Smooth muscle cell (in vitro differentiated cells): Measurements from ENCODE around the gene GPR68. TPM values are rescaled to one million over a fixed set of nuclear protein-coding genes. Genes with fewer than 3 reads are reported as not detected.

Experiments used
- DNase-seq: peaks from one replicate; lab custom pipeline; 2025; ENCODE audit not compliant: unreplicated experiment; lab: John Stamatoyannopoulos, UW
- H2AFZ ChIP-seq: fragments of 200-600 bp; sonication (generic); 2 replicates; pipeline ENCODE4 v1.6.0; 2016; ENCODE audit warnings: antibody characterized with exemption, low read depth, mild to moderate bottlenecking
- H3F3A ChIP-seq: fragments of 200-600 bp; sonication (generic); 2 replicates; pipeline ENCODE4 v1.6.0; 2017; ENCODE audit warnings: antibody characterized with exemption, low read depth
- H3K27ac ChIP-seq: fragments of 200-600 bp; sonication (generic); 2 replicates; pipeline ENCODE4 v1.5.1; 2016; ENCODE audit warnings: low read depth, mild to moderate bottlenecking
- H3K27me3 ChIP-seq: fragments of 200-600 bp; sonication (generic); 2 replicates; pipeline ENCODE4 v1.6.1; 2016; ENCODE audit warnings: low read depth, mild to moderate bottlenecking
- H3K36me3 ChIP-seq: fragments of 200-600 bp; sonication (generic); 2 replicates; pipeline ENCODE4 v1.5.1; 2016; ENCODE audit warnings: low read depth
- H3K4me1 ChIP-seq: fragments of 200-600 bp; sonication (generic); 2 replicates; pipeline ENCODE4 v1.5.1; 2016; ENCODE audit warnings: low read depth
- H3K4me2 ChIP-seq: fragments of 200-600 bp; sonication (generic); 2 replicates; pipeline ENCODE4 v1.6.0; 2016; ENCODE audit warnings: mild to moderate bottlenecking
- H3K4me3 ChIP-seq: fragments of 200-600 bp; sonication (generic); 2 replicates; pipeline ENCODE4 v1.5.1; 2016; ENCODE audit warnings: mild to moderate bottlenecking
- H3K79me2 ChIP-seq: fragments of 200-600 bp; sonication (generic); 2 replicates; pipeline ENCODE4 v1.6.0; 2016; ENCODE audit warnings: low read depth, mild to moderate bottlenecking
- H3K9ac ChIP-seq: fragments of 200-600 bp; sonication (generic); 2 replicates; pipeline ENCODE4 v1.6.0; 2016; ENCODE audit warnings: low read depth
- H3K9me3 ChIP-seq: fragments of 200-600 bp; sonication (generic); replicated peaks from 2 replicates; pipeline ENCODE4 v1.5.1; 2016; ENCODE audit warnings: low read depth
- H4K20me1 ChIP-seq: fragments of 200-600 bp; sonication (generic); 2 replicates; pipeline ENCODE4 v1.6.0; 2016; ENCODE audit warnings: low read depth
- CTCF ChIP-seq: fragments of 200-600 bp; sonication (generic); IDR thresholded peaks from 2 replicates; pipeline ENCODE4 v1.5.1; 2017; ENCODE audit warnings: borderline replicate concordance, mild to moderate bottlenecking, antibody characterized with exemption; ENCODE audit not compliant: insufficient read depth, poor library complexity, severe bottlenecking
- WGBS: methylation state at CpG from one replicate; pipeline ENCODE4 v1.1.7; 2016; ENCODE audit warnings: low lambda C conversion rate; 5-methylcytosine and 5-hydroxymethylcytosine counted together
- polyA plus RNA-seq: library from polyadenylated mRNA; unstranded; fragments of >200 nt; fragmentation: Nextera tagmentation; extraction: Ambion mirVana; gene quantifications from 2 replicates; pipeline ENCODE4 v1.2.1, GENCODE V29; 2016
- total RNA-seq: library from RNA; depleted of rRNA; stranded (reverse); fragments of >200 nt; gene quantifications from 2 replicates; pipeline ENCODE4 v1.2.3, GENCODE V29; 2014

The GPR68 gene
- 2.6 and 4.4 TPM in 2 replicates for total RNA-seq
- 2.9 and 3.2 TPM in 2 replicates for polyA plus RNA-seq

DNA sequence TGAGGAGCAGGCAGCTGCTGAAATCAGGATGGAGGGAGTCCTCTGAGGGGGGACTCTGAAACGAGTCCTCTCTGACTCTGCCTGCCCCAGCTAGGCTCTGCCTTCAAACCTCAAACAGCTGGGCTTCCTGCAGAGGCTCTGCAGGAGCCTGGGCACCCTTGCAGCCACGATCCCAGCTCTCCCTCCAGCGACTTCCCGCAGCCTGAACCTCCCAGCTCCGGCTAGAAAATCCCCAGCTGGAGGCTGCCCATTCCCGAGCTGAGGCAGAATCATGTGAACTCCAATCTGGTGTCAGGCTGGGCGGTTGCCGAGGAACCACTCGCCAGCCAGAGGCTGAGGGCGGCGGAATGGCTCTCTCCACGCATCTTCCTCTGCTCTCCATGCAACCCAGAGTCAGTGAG, at the start of gene GPR68:
Gene GPR68 (minus strand): TSS at position 204 of the 401 bp plus-strand sequence. CDS start 9,654 bp downstream, outside the sequence.
- no peak within 1 kb of the TSS for H2AFZ ChIP-seq
- H3K4me1 ChIP-seq: no peaks in the 10 kb centered on the region
- H3K9ac ChIP-seq: peak within 1 kb of the TSS; percentile 82
- H3K4me2 ChIP-seq: peak within 1 kb of the TSS; percentile 62
- WGBS: 54% methylated on average over 12 of the region's 12 CpGs
- DNase-seq: no peak
- H3K79me2 ChIP-seq: no peaks in the 10 kb centered on the region
- TF ChIP-seq CTCF: no peak
- no peak within 1 kb of the TSS for H3K4me3 ChIP-seq
- no peaks in the 10 kb centered on the region for H3K9me3 ChIP-seq
- no peaks in the 10 kb centered on the region for H4K20me1 ChIP-seq
- H3K36me3 ChIP-seq: no peaks in the 10 kb centered on the region
- H3K27ac ChIP-seq: peak within 1 kb of the TSS; percentile 94
- H3K27me3 ChIP-seq: no peaks in the 10 kb centered on the region
- no peaks in the 10 kb centered on the region for H3F3A ChIP-seq

- Histone ChIP-seq H4K20me1 (no peaks in the 10 kb centered on the region), H3K79me2 (no peaks in the 10 kb centered on the region), H3K9ac (no peak overlapping the region), H3K4me3 (no peak overlapping the region), H3K4me2 (no peak overlapping the region), H3K27me3 (no peaks in the 10 kb centered on the region), H2AFZ (no peak overlapping the region), H3K9me3 (no peaks in the 10 kb centered on the region), H3K36me3 (no peaks in the 10 kb centered on the region), H3K27ac (no peak overlapping the region), H3K4me1 (no peaks in the 10 kb centered on the region), H3F3A (no peaks in the 10 kb centered on the region)
- no peak for TF ChIP-seq CTCF
- DNase-seq: no peak
- 88% methylated on average over 7 of the region's 7 CpGs for WGBS
Observed at GRCh38 chr14:91294153-91294552, 49.6 kb upstream of the GPR68 start.

- Histone ChIP-seq H3K4me3 (no peak overlapping the region), H3K4me1 (no peaks in the 10 kb centered on the region), H3K36me3 (no peaks in the 10 kb centered on the region), H3K79me2 (no peaks in the 10 kb centered on the region), H3K27ac (no peak overlapping the region), H3K9me3 (no peaks in the 10 kb centered on the region), H2AFZ (no peak overlapping the region), H3K9ac (no peak overlapping the region), H4K20me1 (no peaks in the 10 kb centered on the region), H3F3A (no peaks in the 10 kb centered on the region), H3K27me3 (no peaks in the 10 kb centered on the region), H3K4me2 (no peak overlapping the region)
- WGBS: 51% methylated on average over 10 of the region's 12 CpGs
- DNase-seq: no peak
- no peak for TF ChIP-seq CTCF
Observed at GRCh38 chr14:91293281-91293680, 48.8 kb upstream of the GPR68 start.

DNA sequence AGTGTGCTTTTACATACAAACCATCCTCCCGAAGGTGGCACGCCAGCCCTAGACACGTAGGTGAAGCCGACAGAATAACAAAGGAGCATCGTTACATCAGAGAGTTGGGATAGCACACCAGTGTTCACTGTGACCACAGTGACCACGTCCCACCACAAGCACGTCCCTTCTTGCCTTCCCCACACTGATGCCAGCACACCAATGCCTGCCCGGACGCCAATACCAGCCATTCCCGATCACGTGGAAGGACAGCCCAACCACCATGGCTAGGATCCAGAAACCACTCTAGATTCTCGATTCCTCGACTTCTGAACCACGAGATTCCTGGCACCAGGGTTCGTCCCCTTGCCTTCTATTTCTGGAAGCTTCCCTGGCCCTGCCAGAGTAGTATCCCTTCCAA, 48.0 kb upstream of the GPR68 start:
- no peaks in the 10 kb centered on the region for H3F3A ChIP-seq
- no peak overlapping the region for H3K27ac ChIP-seq
- H3K27me3 ChIP-seq: no peaks in the 10 kb centered on the region
- no peak overlapping the region for H3K4me2 ChIP-seq
- no peaks in the 10 kb centered on the region for H3K79me2 ChIP-seq
- H4K20me1 ChIP-seq: no peaks in the 10 kb centered on the region
- no peak overlapping the region for H2AFZ ChIP-seq
- no peak overlapping the region for H3K4me3 ChIP-seq
- no peak for DNase-seq
- H3K9me3 ChIP-seq: no peaks in the 10 kb centered on the region
- WGBS: 96% methylated on average over 15 of the region's 15 CpGs
- no peaks in the 10 kb centered on the region for H3K4me1 ChIP-seq
- H3K36me3 ChIP-seq: no peaks in the 10 kb centered on the region
- no peak overlapping the region for H3K9ac ChIP-seq
- no peak for TF ChIP-seq CTCF
